ENCODE results near the gene CCDC61.

The CCDC61 gene

DNA sequence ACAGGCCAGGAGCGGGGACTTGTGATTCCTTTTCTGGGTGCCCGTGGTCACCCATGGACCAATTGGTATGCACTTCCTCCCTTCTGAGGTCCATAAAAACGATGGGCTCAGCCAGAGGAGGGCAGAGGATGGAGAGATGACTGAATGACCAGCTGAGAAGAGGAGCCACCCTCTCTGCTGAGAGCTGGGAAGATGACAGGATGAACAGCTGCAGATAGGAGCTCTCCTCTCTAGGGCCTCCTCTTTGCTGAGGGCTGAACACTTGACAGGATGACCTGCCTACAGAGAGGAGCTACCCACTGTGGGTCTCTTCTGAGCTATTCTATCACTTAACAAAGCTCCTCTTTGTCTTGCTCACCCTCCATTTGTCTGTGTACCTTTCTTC is 41.5 kb downstream of the CCDC61 start:
- Histone ChIP-seq H3K4me3 (ENCODE audit: low read depth, low read length, poor library complexity, severe bottlenecking) (no peak overlapping the region), H3K9me2 (ENCODE audit: low read depth, low read length) (no peaks in the 10 kb centered on the region), H3K9ac (ENCODE audit: low read length) (no peak overlapping the region), H3K36me3 (ENCODE audit: insufficient read depth, low read length) (no peaks in the 10 kb centered on the region; the same call in 1 of the 2 replicates), H3K27me3 (ENCODE audit: insufficient read depth, low read length) (peaks cover 10% of the 10 kb centered on the region; the same call in 1 of the 2 replicates), H3K79me2 (ENCODE audit: insufficient read depth, low read length) (no peaks in the 10 kb centered on the region), H3K4me2 (ENCODE audit: low read length) (no peak overlapping the region), H3K4me1 (ENCODE audit: insufficient read depth, low read length, severe bottlenecking) (no peaks in the 10 kb centered on the region), H4K20me1 (ENCODE audit: insufficient read depth, low read length) (no peaks in the 10 kb centered on the region), H3K9me3 (ENCODE audit: low read length) (peaks cover 3% of the 10 kb centered on the region; the same call in 1 of the 2 replicates), H2AFZ (ENCODE audit: low read length) (no peak overlapping the region), H3K27ac (ENCODE audit: low read depth, low read length, poor library complexity, severe bottlenecking) (no peak overlapping the region), H3F3A (ENCODE audit: insufficient read depth, low read length) (no peaks in the 10 kb centered on the region)
- TF ChIP-seq, protein P1, sequence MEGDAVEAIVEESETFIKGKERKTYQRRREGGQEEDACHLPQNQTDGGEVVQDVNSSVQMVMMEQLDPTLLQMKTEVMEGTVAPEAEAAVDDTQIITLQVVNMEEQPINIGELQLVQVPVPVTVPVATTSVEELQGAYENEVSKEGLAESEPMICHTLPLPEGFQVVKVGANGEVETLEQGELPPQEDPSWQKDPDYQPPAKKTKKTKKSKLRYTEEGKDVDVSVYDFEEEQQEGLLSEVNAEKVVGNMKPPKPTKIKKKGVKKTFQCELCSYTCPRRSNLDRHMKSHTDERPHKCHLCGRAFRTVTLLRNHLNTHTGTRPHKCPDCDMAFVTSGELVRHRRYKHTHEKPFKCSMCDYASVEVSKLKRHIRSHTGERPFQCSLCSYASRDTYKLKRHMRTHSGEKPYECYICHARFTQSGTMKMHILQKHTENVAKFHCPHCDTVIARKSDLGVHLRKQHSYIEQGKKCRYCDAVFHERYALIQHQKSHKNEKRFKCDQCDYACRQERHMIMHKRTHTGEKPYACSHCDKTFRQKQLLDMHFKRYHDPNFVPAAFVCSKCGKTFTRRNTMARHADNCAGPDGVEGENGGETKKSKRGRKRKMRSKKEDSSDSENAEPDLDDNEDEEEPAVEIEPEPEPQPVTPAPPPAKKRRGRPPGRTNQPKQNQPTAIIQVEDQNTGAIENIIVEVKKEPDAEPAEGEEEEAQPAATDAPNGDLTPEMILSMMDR (IDR thresholded peaks at IDR 0.05; ENCODE audit: low read length) = no peak
- TF ChIP-seq EZH2 (IDR thresholded peaks at IDR 0.05; ENCODE audit: borderline replicate concordance, low read length) = no peak

DNA sequence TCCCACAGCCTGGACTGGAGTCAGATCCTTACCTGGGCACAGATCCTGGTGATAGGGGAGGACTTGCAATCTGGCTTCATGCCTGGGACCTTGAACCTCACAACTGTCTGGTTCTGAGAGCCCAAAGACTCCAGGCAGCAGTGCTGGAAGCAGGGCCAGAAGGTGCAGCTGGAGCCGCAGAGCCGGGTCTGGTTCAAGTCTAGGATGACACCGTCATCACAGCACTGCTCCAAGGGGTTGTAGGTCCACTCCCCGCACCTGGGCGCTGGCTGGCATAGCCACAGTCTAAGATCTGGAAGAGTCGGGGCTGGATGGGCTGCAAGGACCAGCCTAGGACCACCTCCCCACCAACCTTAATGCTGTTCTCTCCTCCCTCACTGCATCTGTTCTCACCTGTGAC is 44.9 kb downstream of the CCDC61 start:
- TF ChIP-seq, protein P1 (IDR thresholded peaks at IDR 0.05; ENCODE audit: low read length) = no peak
- H3K36me3 ChIP-seq (ENCODE audit: insufficient read depth, low read length) = no peaks in the 10 kb centered on the region
- H3K27me3 ChIP-seq (ENCODE audit: insufficient read depth, low read length) = 0 out of 2 replicates have a peak, but pooled peaks cover 7% of the 10 kb centered on the region

DNA sequence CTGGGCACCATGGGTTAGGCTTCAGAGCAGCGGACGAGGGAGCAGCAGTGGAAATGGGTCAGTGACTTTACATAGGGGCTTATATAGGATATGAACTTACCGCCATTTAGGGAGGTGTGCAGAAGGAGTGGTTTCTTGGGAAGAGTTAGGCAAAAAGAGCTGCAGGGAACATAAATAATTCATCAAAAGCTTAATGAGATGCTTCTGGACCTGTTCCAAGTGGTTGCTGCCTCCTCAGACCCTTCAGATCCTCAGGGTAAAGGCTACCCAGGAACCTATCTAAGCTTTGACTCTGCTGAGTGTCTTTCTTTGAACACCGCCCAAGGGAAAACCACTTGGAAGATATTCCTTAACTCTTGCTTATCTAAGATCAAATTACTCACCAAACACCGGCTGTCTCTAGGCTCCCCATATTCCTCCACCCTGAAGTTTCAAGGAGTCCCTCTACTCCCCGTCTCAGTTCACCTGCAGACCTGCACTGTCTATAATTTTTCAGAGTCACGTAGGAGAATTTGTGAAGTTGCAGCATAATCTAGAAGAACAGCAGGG is 45.8 kb downstream of the CCDC61 start, which contains the start of gene IGFL4:
Gene IGFL4, minus strand, starts transcription at position 51 of the 549 bp plus-strand sequence. Its CDS starts 40 bp downstream, at position 11.
- Histone ChIP-seq H3K27ac (ENCODE audit: low read depth, low read length, poor library complexity, severe bottlenecking) (no peak within 1 kb of the TSS), H3K4me1 (ENCODE audit: insufficient read depth, low read length, severe bottlenecking) (no peaks in the 10 kb centered on the region), H3K36me3 (ENCODE audit: insufficient read depth, low read length) (no peaks in the 10 kb centered on the region), H3K9me3 (ENCODE audit: low read length) (no peaks in the 10 kb centered on the region), H3K9ac (ENCODE audit: low read length) (no peak within 1 kb of the TSS), H3K27me3 (ENCODE audit: insufficient read depth, low read length) (0 out of 2 replicates have a peak, but pooled peaks cover 7% of the 10 kb centered on the region), H4K20me1 (ENCODE audit: insufficient read depth, low read length) (no peaks in the 10 kb centered on the region), H2AFZ (ENCODE audit: low read length) (no peak within 1 kb of the TSS), H3K79me2 (ENCODE audit: insufficient read depth, low read length) (no peaks in the 10 kb centered on the region), H3K4me3 (ENCODE audit: low read depth, low read length, poor library complexity, severe bottlenecking) (no peak within 1 kb of the TSS), H3K4me2 (ENCODE audit: low read length) (no peak within 1 kb of the TSS), H3K9me2 (ENCODE audit: low read depth, low read length) (no peaks in the 10 kb centered on the region), H3F3A (ENCODE audit: insufficient read depth, low read length) (no peaks in the 10 kb centered on the region)
- TF ChIP-seq, protein P1 (IDR thresholded peaks at IDR 0.05; ENCODE audit: low read length) = no peak
- TF ChIP-seq EZH2 (IDR thresholded peaks at IDR 0.05; ENCODE audit: borderline replicate concordance, low read length) = no peak

More for the DNA sequence above, 44.9 kb downstream of the CCDC61 start:
- no peaks in the 10 kb centered on the region for H3K79me2 ChIP-seq (ENCODE audit: insufficient read depth, low read length)
- H3K27ac ChIP-seq (ENCODE audit: low read depth, low read length, poor library complexity, severe bottlenecking) = no peak overlapping the region
- H4K20me1 ChIP-seq (ENCODE audit: insufficient read depth, low read length) = no peaks in the 10 kb centered on the region
- H3K9me3 ChIP-seq (ENCODE audit: low read length) = no peaks in the 10 kb centered on the region
- no peaks in the 10 kb centered on the region for H3K4me1 ChIP-seq (ENCODE audit: insufficient read depth, low read length, severe bottlenecking)
- H3K9ac ChIP-seq (ENCODE audit: low read length) = no peak overlapping the region
- no peak overlapping the region for H3K4me3 ChIP-seq (ENCODE audit: low read depth, low read length, poor library complexity, severe bottlenecking)
- no peaks in the 10 kb centered on the region for H3F3A ChIP-seq (ENCODE audit: insufficient read depth, low read length)
- H2AFZ ChIP-seq (ENCODE audit: low read length) = no peak overlapping the region
- no peak overlapping the region for H3K4me2 ChIP-seq (ENCODE audit: low read length)
- H3K9me2 ChIP-seq (ENCODE audit: low read depth, low read length) = no peaks in the 10 kb centered on the region
